GM12891 (cell line): ENCODE data around the gene POMC.

Experiments
- PAX5 ChIP-seq: IDR thresholded peaks from 2 replicates; pipeline ENCODE4 v1.6.1; 2011; ENCODE audit warnings: low read length, moderate library complexity, mild to moderate bottlenecking; ENCODE audit not compliant: insufficient read depth, severe bottlenecking
- POLR2A ChIP-seq: IDR thresholded peaks from 2 replicates; pipeline ENCODE4 v1.6.1; 2011; ENCODE audit warnings: low read depth, low read length, control low read depth
- POLR2AphosphoS5 ChIP-seq: IDR thresholded peaks from 2 replicates; pipeline ENCODE4 v1.6.1; 2011; ENCODE audit warnings: low read depth, low read length, control low read depth
- POU2F2 ChIP-seq: IDR thresholded peaks from 2 replicates; pipeline ENCODE4 v1.6.1; 2011; ENCODE audit warnings: low read depth, mild to moderate bottlenecking, control low read depth, low read length, moderate library complexity
- TAF1 ChIP-seq: IDR thresholded peaks from 2 replicates; pipeline ENCODE4 v1.6.1; 2011; ENCODE audit warnings: low read depth, low read length, control low read depth

- no peak for TF ChIP-seq POLR2A
- TF ChIP-seq POLR2AphosphoS5: no peak
- no peak for TF ChIP-seq PAX5
- no peak for TF ChIP-seq TAF1
- no peak for TF ChIP-seq POU2F2
Observed at GRCh38 chr2:25168256-25169072, at the start of gene POMC.
